H1 (cell line): Measurements from ENCODE around the gene SARS2. TPM values are rescaled to one million over a fixed set of nuclear protein-coding genes. Genes with fewer than 3 reads are reported as not detected.
"Not testable (repeated sequence)": the region's sequence is repeated elsewhere in the genome, so short reads cannot be mapped to it uniquely, and the experiment has no call there.

Experiments
- CTCF ChIA-PET: fragments of 300-600 bp; sonication (Branson Sonifier 250); formaldehyde crosslinking; loops from one replicate; lab custom pipeline; 2021; ENCODE audit not compliant: partially characterized antibody; lab: Charles Lee
- POLR2A ChIA-PET: fragments of 300-600 bp; sonication (Branson Sonifier 250); formaldehyde crosslinking; loops from one replicate; lab custom pipeline; 2021; ENCODE audit warnings: inconsistent platforms; ENCODE audit not compliant: partially characterized antibody; lab: Charles Lee
- DNase-seq, 2 experiments: peaks; one replicate each; pipeline versions ENCODE4 v3.0.0 to v3.0.0-alpha.2; 2010 to 2022; ENCODE audit warnings: low spot score in 2 of 2, low read depth in 1 of 2, mixed read lengths in 1 of 2
- FAIRE-seq: peaks from 2 replicates; lab custom pipeline; 2011; peaks lifted over from hg19 to GRCh38; lab: Jason Lieb, UNC
- H2AFZ ChIP-seq: 2 replicates; pipeline ENCODE4 v1.8.1; 2012; ENCODE audit warnings: low read length, inconsistent platforms
- H2AK5ac ChIP-seq: 2 replicates; pipeline ENCODE4 v1.6.1; 2013; ENCODE audit warnings: low read depth, low read length
- H2BK120ac ChIP-seq: replicated peaks from 2 replicates; pipeline ENCODE3; 2013; ENCODE audit warnings: low read depth, low read length, inconsistent platforms
- H2BK12ac ChIP-seq: 2 replicates; pipeline ENCODE4 v1.6.1; 2013; ENCODE audit warnings: low read depth, low read length
- H2BK15ac ChIP-seq: 2 replicates; pipeline ENCODE4 v1.6.1; 2013; ENCODE audit warnings: low read length
- H2BK20ac ChIP-seq: 2 replicates; pipeline ENCODE4 v1.6.1; 2013; ENCODE audit warnings: low read length
- H2BK5ac ChIP-seq: 2 replicates; pipeline ENCODE4 v1.6.1; 2013; ENCODE audit warnings: low read depth, low read length
- H3K14ac ChIP-seq: 2 replicates; pipeline ENCODE4 v1.6.1; 2013; ENCODE audit warnings: inconsistent platforms; ENCODE audit not compliant: insufficient read length
- H3K18ac ChIP-seq: 2 replicates; pipeline ENCODE4 v1.6.1; 2013; ENCODE audit warnings: low read length; ENCODE audit errors: extremely low read depth
- H3K23ac ChIP-seq: 2 replicates; pipeline ENCODE4 v1.6.1; 2013; ENCODE audit warnings: inconsistent platforms; ENCODE audit not compliant: insufficient read length
- H3K23me2 ChIP-seq: 2 replicates; pipeline ENCODE4 v1.6.1; 2013; ENCODE audit warnings: low read depth, low read length
- H3K27ac ChIP-seq: 2 replicates; pipeline ENCODE4 v1.6.1; 2011; ENCODE audit warnings: low read depth, low read length, inconsistent platforms
- H3K27me3 ChIP-seq, 4 experiments: replicated peaks in 1 of 4; 1 replicate in 1 of 4; 2 replicates in 3 of 4; pipeline versions ENCODE4 v1.6.1 to v1.8.1; 2011 to 2013; ENCODE audit warnings: low read length in 3 of 4, mild to moderate bottlenecking in 3 of 4, inconsistent platforms in 2 of 4, mixed read lengths in 2 of 4, moderate library complexity in 1 of 4; ENCODE audit not compliant: control insufficient read depth in 3 of 4, insufficient read depth in 3 of 4; ENCODE audit errors: extremely low read depth in 1 of 4
- H3K36me3 ChIP-seq, 4 experiments: 2 replicates each; pipeline versions ENCODE4 v1.6.1 to v1.8.1; 2011 to 2013; ENCODE audit warnings: mild to moderate bottlenecking in 4 of 4, low read length in 3 of 4, moderate library complexity in 2 of 4, control low read depth in 1 of 4, inconsistent platforms in 1 of 4; ENCODE audit not compliant: insufficient read depth in 4 of 4, control insufficient read depth in 2 of 4
- H3K4ac ChIP-seq: replicated peaks from 2 replicates; pipeline ENCODE3; 2013; ENCODE audit warnings: low read length, low read depth, mixed read lengths, inconsistent platforms; ENCODE audit not compliant: insufficient read length
- H3K4me1 ChIP-seq, 4 experiments: replicated peaks in 1 of 4; 1 replicate in 1 of 4; 2 replicates in 3 of 4; pipeline versions ENCODE4 v1.6.1 to v1.8.1; 2011 to 2013; ENCODE audit warnings: low read length in 3 of 4, inconsistent platforms in 2 of 4, mixed read lengths in 1 of 4; ENCODE audit not compliant: insufficient read depth in 4 of 4, control insufficient read depth in 3 of 4
- H3K4me2 ChIP-seq, 2 experiments: 2 replicates each; pipeline versions ENCODE4 v1.6.1 to v1.8.1; 2011 to 2013; ENCODE audit warnings: low read depth in 2 of 2, low read length in 2 of 2, control low read depth in 1 of 2, inconsistent platforms in 1 of 2, mild to moderate bottlenecking in 1 of 2; ENCODE audit not compliant: insufficient read depth in 1 of 2
- H3K4me3 ChIP-seq, 4 experiments: fragments of 200-600, 300-600 bp in 1 of 4; sonication (generic), shearing (Covaris generic), sonication (Bioruptor Twin) in 1 of 4; 2 replicates each; pipeline versions ENCODE4 v1.5.1 to v1.8.1; 2011 to 2016; ENCODE audit warnings: low read length in 4 of 4, low read depth in 3 of 4, control low read depth in 2 of 4, inconsistent platforms in 2 of 4, mild to moderate bottlenecking in 2 of 4, mixed read lengths in 1 of 4, moderate library complexity in 1 of 4; ENCODE audit not compliant: insufficient read depth in 2 of 4; ENCODE audit errors: extremely low read depth in 1 of 4
- H3K56ac ChIP-seq: replicated peaks from 2 replicates; pipeline ENCODE3; 2013; ENCODE audit warnings: low read depth, mild to moderate bottlenecking, mixed read lengths, low read length, inconsistent platforms; ENCODE audit not compliant: insufficient read length
- H3K79me1 ChIP-seq: 2 replicates; pipeline ENCODE4 v1.6.1; 2013; ENCODE audit warnings: low read depth, low read length, control low read depth
- H3K79me2 ChIP-seq, 2 experiments: 2 replicates each; pipeline versions ENCODE4 v1.6.1 to v1.8.1; 2012 to 2013; ENCODE audit warnings: low read length in 2 of 2, mild to moderate bottlenecking in 2 of 2, inconsistent platforms in 1 of 2; ENCODE audit not compliant: insufficient read depth in 2 of 2, control insufficient read depth in 1 of 2
- H3K9ac ChIP-seq, 4 experiments: replicated peaks in 1 of 4; 1 replicate in 1 of 4; 2 replicates in 3 of 4; pipeline versions ENCODE4 v1.6.1 to v1.8.1; 2011 to 2013; ENCODE audit warnings: low read depth in 3 of 4, low read length in 3 of 4, control low read depth in 2 of 4, mild to moderate bottlenecking in 2 of 4, moderate library complexity in 2 of 4, inconsistent platforms in 1 of 4; ENCODE audit errors: extremely low read depth in 1 of 4
- H3K9me3 ChIP-seq, 2 experiments: 2 replicates each; pipeline versions ENCODE4 v1.6.1 to v1.8.1; 2012 to 2013; ENCODE audit warnings: mild to moderate bottlenecking in 2 of 2, moderate library complexity in 2 of 2, control low read depth in 1 of 2, inconsistent platforms in 1 of 2, low read depth in 1 of 2, low read length in 1 of 2, mixed read lengths in 1 of 2; ENCODE audit not compliant: insufficient read depth in 2 of 2
- H4K20me1 ChIP-seq, 2 experiments: replicated peaks in 1 of 2; 2 replicates each; pipeline versions ENCODE3 to v1.8.1; 2011 to 2013; ENCODE audit warnings: inconsistent platforms in 2 of 2, low read length in 2 of 2, mild to moderate bottlenecking in 1 of 2; ENCODE audit not compliant: insufficient read depth in 2 of 2, control insufficient read depth in 1 of 2
- H4K5ac ChIP-seq: 2 replicates; pipeline ENCODE4 v1.6.1; 2013; ENCODE audit warnings: low read length, low read depth, mixed read lengths, inconsistent platforms; ENCODE audit not compliant: insufficient read length
- H4K8ac ChIP-seq: 2 replicates; pipeline ENCODE4 v1.8.0; 2013; ENCODE audit warnings: mild to moderate bottlenecking, moderate library complexity, low read length, inconsistent platforms; ENCODE audit not compliant: insufficient read depth; ENCODE audit errors: extremely low read depth
- H4K91ac ChIP-seq: replicated peaks from 2 replicates; pipeline ENCODE3; 2013; ENCODE audit warnings: low read length, mixed read lengths, inconsistent platforms; ENCODE audit not compliant: insufficient read length
- WGBS, 2 experiments: shearing (Covaris generic) in 1 of 2; methylation state at CpG; one replicate each; pipeline versions ENCODE4 v1.1.6 to v1.1.7; 2013 to 2015; ENCODE audit warnings: low lambda C conversion rate in 2 of 2, mixed read lengths in 2 of 2, inconsistent platforms in 1 of 2, low coverage in 1 of 2, missing lambda C conversion rate in 1 of 2; ENCODE audit not compliant: insufficient replicate concordance in 2 of 2, insufficient coverage in 1 of 2, insufficient read length in 1 of 2; ENCODE audit errors: extremely low coverage in 1 of 2, missing lambda C conversion rate in 1 of 2; 5-methylcytosine and 5-hydroxymethylcytosine counted together
- polyA plus RNA-seq, 7 experiments: library from polyadenylated mRNA; depleted of rRNA in 3 of 7; stranded (reverse) in 5 of 7; unstranded in 2 of 7; fragments of >200 nt in 5 of 7; fragments of 200-250 nt in 2 of 7; gene quantifications; 1 replicate in 5 of 7; 2 replicates in 1 of 7; 4 replicates in 1 of 7; pipeline versions ENCODE4 v1.2.1 to v1.2.3, GENCODE V29; 2011 to 2013; ENCODE audit warnings: missing spikeins in 2 of 7, mixed read lengths in 2 of 7
- total RNA-seq: library from RNA; stranded (reverse); fragmentation: NEBNext Ultra II Directional; extraction: Animal tissue kit (Norgen Biotek cat#: 25700); gene quantifications from 2 replicates; pipeline ENCODE4 v1.2.1, GENCODE V29; 2021

The SARS2 gene
- total and polyA plus RNA-seq, 2 of the 8 experiments (the other 6 are each of a cell fraction or from before 2014, with no cell fraction given): 68.0 to 102 TPM

- H3K36me3 ChIP-seq, H2BK120ac ChIP-seq, H3K14ac ChIP-seq, H3K23ac ChIP-seq, H2AFZ ChIP-seq, H3K4me1 ChIP-seq, H3K9ac ChIP-seq, H3K4ac ChIP-seq, H2BK12ac ChIP-seq, H2BK15ac ChIP-seq, H4K5ac ChIP-seq, H2BK20ac ChIP-seq, H3K4me3 ChIP-seq, H3K79me2 ChIP-seq, FAIRE-seq, H3K9me3 ChIP-seq, H2BK5ac ChIP-seq, H3K23me2 ChIP-seq, H4K8ac ChIP-seq, DNase-seq, H3K4me2 ChIP-seq, H3K27me3 ChIP-seq, H4K20me1 ChIP-seq, H3K79me1 ChIP-seq, H2AK5ac ChIP-seq, H3K56ac ChIP-seq, H3K27ac ChIP-seq, H4K91ac ChIP-seq, H3K18ac ChIP-seq: not testable (repeated sequence)
- ChIA-PET CTCF (interaction anchor here (1.8 to 14.5 kb wide), 2 partner anchors 8 to 20 kb away, joined by 4 to 120 read pairs; partner anchors contain the start of genes MRPS12 and SARS2), POLR2A (interaction anchor here (0.9 to 1.8 kb wide), 2 partner anchors 9 to 11 kb away, joined by 3 to 14 read pairs; partner anchors contain the start of genes MRPS12 and SARS2)
- WGBS, 2 experiments: 86% methylated on average over 5 of the region's 5 CpGs; no CpG with 5 or more reads in 1 of the 2 experiments
Measured at GRCh38 chr19:38941466-38941865, 10.9 kb upstream of the SARS2 start.
